Measurements from ENCODE around the gene MCF2L2. TPM values are rescaled to one million over a fixed set of nuclear protein-coding genes. Genes with fewer than 3 reads are reported as not detected.

MCF2L2 gene
- total and polyA plus RNA-seq, 9 of the 15 experiments (the other 6 are each of a cell fraction or from before 2014, with no cell fraction given): 0.56 to 4.2 (median 3.0) TPM

GRCh38 chr3:183434503-183434902, 6.1 kb upstream of the MCF2L2 start (continued):
- TF ChIP-seq, protein P1, sequence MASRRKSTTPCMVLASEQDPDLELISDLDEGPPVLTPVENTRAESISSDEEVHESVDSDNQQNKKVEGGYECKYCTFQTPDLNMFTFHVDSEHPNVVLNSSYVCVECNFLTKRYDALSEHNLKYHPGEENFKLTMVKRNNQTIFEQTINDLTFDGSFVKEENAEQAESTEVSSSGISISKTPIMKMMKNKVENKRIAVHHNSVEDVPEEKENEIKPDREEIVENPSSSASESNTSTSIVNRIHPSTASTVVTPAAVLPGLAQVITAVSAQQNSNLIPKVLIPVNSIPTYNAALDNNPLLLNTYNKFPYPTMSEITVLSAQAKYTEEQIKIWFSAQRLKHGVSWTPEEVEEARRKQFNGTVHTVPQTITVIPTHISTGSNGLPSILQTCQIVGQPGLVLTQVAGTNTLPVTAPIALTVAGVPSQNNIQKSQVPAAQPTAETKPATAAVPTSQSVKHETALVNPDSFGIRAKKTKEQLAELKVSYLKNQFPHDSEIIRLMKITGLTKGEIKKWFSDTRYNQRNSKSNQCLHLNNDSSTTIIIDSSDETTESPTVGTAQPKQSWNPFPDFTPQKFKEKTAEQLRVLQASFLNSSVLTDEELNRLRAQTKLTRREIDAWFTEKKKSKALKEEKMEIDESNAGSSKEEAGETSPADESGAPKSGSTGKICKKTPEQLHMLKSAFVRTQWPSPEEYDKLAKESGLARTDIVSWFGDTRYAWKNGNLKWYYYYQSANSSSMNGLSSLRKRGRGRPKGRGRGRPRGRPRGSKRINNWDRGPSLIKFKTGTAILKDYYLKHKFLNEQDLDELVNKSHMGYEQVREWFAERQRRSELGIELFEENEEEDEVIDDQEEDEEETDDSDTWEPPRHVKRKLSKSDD (conservative IDR thresholded peaks at IDR 0.05; ENCODE audit: low read length): no peak
- TF ChIP-seq U2AF1 (optimal IDR thresholded peaks at IDR 0.05; ENCODE audit: low read depth, low read length): no peak
- no peak for TF ChIP-seq SMAD2 (IDR thresholded peaks at IDR 0.05; ENCODE audit: low read depth, low read length)
- TF ChIP-seq GATAD2A (IDR thresholded peaks at IDR 0.05): no peak
- peak; percentile 46; the same call in 1 of the 2 replicates for TF ChIP-seq DPF2 (IDR thresholded peaks at IDR 0.05)
- TF ChIP-seq, protein P2, sequence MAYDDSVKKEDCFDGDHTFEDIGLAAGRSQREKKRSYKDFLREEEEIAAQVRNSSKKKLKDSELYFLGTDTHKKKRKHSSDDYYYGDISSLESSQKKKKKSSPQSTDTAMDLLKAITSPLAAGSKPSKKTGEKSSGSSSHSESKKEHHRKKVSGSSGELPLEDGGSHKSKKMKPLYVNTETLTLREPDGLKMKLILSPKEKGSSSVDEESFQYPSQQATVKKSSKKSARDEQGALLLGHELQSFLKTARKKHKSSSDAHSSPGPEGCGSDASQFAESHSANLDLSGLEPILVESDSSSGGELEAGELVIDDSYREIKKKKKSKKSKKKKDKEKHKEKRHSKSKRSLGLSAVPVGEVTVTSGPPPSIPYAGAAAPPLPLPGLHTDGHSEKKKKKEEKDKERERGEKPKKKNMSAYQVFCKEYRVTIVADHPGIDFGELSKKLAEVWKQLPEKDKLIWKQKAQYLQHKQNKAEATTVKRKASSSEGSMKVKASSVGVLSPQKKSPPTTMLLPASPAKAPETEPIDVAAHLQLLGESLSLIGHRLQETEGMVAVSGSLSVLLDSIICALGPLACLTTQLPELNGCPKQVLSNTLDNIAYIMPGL (CRISPR knock-in tag; IDR thresholded peaks at IDR 0.05): no peak
- TF ChIP-seq, protein P3, sequence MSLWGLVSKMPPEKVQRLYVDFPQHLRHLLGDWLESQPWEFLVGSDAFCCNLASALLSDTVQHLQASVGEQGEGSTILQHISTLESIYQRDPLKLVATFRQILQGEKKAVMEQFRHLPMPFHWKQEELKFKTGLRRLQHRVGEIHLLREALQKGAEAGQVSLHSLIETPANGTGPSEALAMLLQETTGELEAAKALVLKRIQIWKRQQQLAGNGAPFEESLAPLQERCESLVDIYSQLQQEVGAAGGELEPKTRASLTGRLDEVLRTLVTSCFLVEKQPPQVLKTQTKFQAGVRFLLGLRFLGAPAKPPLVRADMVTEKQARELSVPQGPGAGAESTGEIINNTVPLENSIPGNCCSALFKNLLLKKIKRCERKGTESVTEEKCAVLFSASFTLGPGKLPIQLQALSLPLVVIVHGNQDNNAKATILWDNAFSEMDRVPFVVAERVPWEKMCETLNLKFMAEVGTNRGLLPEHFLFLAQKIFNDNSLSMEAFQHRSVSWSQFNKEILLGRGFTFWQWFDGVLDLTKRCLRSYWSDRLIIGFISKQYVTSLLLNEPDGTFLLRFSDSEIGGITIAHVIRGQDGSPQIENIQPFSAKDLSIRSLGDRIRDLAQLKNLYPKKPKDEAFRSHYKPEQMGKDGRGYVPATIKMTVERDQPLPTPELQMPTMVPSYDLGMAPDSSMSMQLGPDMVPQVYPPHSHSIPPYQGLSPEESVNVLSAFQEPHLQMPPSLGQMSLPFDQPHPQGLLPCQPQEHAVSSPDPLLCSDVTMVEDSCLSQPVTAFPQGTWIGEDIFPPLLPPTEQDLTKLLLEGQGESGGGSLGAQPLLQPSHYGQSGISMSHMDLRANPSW (CRISPR knock-in tag; IDR thresholded peaks at IDR 0.05): no peak
- TF ChIP-seq XRCC4 (IDR thresholded peaks at IDR 0.05; ENCODE audit: extremely low read depth, insufficient read depth, insufficient read length): no peak
- TF ChIP-seq TBP (optimal IDR thresholded peaks at IDR 0.05; ENCODE audit: low read depth, low read length): no peak
- no peak for TF ChIP-seq HBP1 (CRISPR knock-in tag; IDR thresholded peaks at IDR 0.05)
- TF ChIP-seq, protein P4, sequence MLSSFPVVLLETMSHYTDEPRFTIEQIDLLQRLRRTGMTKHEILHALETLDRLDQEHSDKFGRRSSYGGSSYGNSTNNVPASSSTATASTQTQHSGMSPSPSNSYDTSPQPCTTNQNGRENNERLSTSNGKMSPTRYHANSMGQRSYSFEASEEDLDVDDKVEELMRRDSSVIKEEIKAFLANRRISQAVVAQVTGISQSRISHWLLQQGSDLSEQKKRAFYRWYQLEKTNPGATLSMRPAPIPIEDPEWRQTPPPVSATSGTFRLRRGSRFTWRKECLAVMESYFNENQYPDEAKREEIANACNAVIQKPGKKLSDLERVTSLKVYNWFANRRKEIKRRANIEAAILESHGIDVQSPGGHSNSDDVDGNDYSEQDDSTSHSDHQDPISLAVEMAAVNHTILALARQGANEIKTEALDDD (IDR thresholded peaks at IDR 0.05): 0 out of 2 replicates have a peak, but pooled peaks have one; percentile 12
- no peak for TF ChIP-seq CEBPB (tag; IDR thresholded peaks at IDR 0.05)
- no peak for TF ChIP-seq ZNF695 (CRISPR knock-in tag; IDR thresholded peaks at IDR 0.05)
- TF ChIP-seq SMARCA4 (IDR thresholded peaks at IDR 0.05): peak; percentile 46; the same call in 1 of the 2 replicates
- TF ChIP-seq NFIC (IDR thresholded peaks at IDR 0.05): no peak
- TF ChIP-seq, protein P5, sequence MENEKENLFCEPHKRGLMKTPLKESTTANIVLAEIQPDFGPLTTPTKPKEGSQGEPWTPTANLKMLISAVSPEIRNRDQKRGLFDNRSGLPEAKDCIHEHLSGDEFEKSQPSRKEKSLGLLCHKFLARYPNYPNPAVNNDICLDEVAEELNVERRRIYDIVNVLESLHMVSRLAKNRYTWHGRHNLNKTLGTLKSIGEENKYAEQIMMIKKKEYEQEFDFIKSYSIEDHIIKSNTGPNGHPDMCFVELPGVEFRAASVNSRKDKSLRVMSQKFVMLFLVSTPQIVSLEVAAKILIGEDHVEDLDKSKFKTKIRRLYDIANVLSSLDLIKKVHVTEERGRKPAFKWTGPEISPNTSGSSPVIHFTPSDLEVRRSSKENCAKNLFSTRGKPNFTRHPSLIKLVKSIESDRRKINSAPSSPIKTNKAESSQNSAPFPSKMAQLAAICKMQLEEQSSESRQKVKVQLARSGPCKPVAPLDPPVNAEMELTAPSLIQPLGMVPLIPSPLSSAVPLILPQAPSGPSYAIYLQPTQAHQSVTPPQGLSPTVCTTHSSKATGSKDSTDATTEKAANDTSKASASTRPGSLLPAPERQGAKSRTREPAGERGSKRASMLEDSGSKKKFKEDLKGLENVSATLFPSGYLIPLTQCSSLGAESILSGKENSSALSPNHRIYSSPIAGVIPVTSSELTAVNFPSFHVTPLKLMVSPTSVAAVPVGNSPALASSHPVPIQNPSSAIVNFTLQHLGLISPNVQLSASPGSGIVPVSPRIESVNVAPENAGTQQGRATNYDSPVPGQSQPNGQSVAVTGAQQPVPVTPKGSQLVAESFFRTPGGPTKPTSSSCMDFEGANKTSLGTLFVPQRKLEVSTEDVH (IDR thresholded peaks at IDR 0.05; ENCODE audit: low read depth, partially characterized antibody): no peak
- TF ChIP-seq CBFA2T3 (IDR thresholded peaks at IDR 0.05): peak; percentile 55
- no peak for TF ChIP-seq ESRRB (CRISPR knock-in tag; IDR thresholded peaks at IDR 0.05; ENCODE audit: borderline replicate concordance)
